GM18508 (cell line): ENCODE measurements around the gene BPIFB1.

ENCODE experiments used
- ATAC-seq: cut with Tn5 transposase; IDR thresholded peaks from one replicate; pipeline ENCODE4 v1.9.1; 2021; ENCODE audit warnings: moderate number of reproducible peaks; ENCODE audit not compliant: insufficient read depth, unreplicated experiment

Gene BPIFB1

GRCh38 chr20:33353013-33353402 is 70.0 kb downstream of the BPIFB1 start:
- no peak for ATAC-seq
